HG03196 (cell line): ENCODE data around the gene SCRT2.
"Not testable (repeated sequence)": the region's sequence is repeated elsewhere in the genome, so short reads cannot be mapped to it uniquely, and the experiment has no call there.

Experiments
- ATAC-seq: cut with Tn5 transposase; IDR thresholded peaks from one replicate; pipeline ENCODE4 v1.9.1; 2021; ENCODE audit not compliant: unreplicated experiment

The SCRT2 gene

GRCh38 chr20:675453-676314 lies at the start of gene SCRT2:
Gene SCRT2 (minus strand): TSS chr20:675802. CDS start chr20:675601, 201 bp downstream.
- ATAC-seq, result no peak

- ATAC-seq, result not testable (repeated sequence)
These were observed 49.2 kb upstream of the SCRT2 start for GRCh38 chr20:724797-725196.

- ATAC-seq, result no peak
These were observed 48.2 kb upstream of the SCRT2 start for GRCh38 chr20:723756-724155.

- ATAC-seq, result no peak
These were observed 47.4 kb upstream of the SCRT2 start for GRCh38 chr20:722822-723644.

GRCh38 chr20:721876-722275 lies 46.3 kb upstream of the SCRT2 start:
- no peak for ATAC-seq

- no peak for ATAC-seq
These were observed 44.2 kb upstream of the SCRT2 start for GRCh38 chr20:719816-720215.

- ATAC-seq, result no peak
These were observed 43.5 kb upstream of the SCRT2 start for GRCh38 chr20:719068-719467.

GRCh38 chr20:717832-718231 lies 42.2 kb upstream of the SCRT2 start:
- no peak for ATAC-seq

- ATAC-seq, result no peak
These were observed 41.7 kb upstream of the SCRT2 start for GRCh38 chr20:717271-717670.

GRCh38 chr20:714453-714852 lies 38.9 kb upstream of the SCRT2 start:
- ATAC-seq, result no peak

GRCh38 chr20:711576-711975 lies 36.0 kb upstream of the SCRT2 start:
- ATAC-seq, result no peak

GRCh38 chr20:710780-711450 lies 35.3 kb upstream of the SCRT2 start:
- no peak for ATAC-seq

- ATAC-seq, result no peak
These were observed 34.6 kb upstream of the SCRT2 start for GRCh38 chr20:709991-710779.

GRCh38 chr20:709423-709822 lies 33.8 kb upstream of the SCRT2 start:
- no peak for ATAC-seq

GRCh38 chr20:708956-709355 lies 33.4 kb upstream of the SCRT2 start:
- ATAC-seq, result no peak

- ATAC-seq, result no peak
These were observed 32.0 kb upstream of the SCRT2 start for GRCh38 chr20:707451-708110.

GRCh38 chr20:706366-706885 lies 30.8 kb upstream of the SCRT2 start:
- ATAC-seq, result no peak

GRCh38 chr20:704726-705125 lies 29.1 kb upstream of the SCRT2 start:
- no peak for ATAC-seq

GRCh38 chr20:703426-703825 lies 27.8 kb upstream of the SCRT2 start:
- no peak for ATAC-seq

- no peak for ATAC-seq
These were observed 27.4 kb upstream of the SCRT2 start for GRCh38 chr20:703006-703405.
